Measurements from ENCODE around the gene NFE2L1.
A peak's percentile ranks its signal among the peaks of the same experiment; 100 is the strongest.
"Not testable (repeated sequence)": the region's sequence is repeated elsewhere in the genome, so short reads cannot be mapped to it uniquely, and the experiment has no call there.

The NFE2L1 gene

DNA sequence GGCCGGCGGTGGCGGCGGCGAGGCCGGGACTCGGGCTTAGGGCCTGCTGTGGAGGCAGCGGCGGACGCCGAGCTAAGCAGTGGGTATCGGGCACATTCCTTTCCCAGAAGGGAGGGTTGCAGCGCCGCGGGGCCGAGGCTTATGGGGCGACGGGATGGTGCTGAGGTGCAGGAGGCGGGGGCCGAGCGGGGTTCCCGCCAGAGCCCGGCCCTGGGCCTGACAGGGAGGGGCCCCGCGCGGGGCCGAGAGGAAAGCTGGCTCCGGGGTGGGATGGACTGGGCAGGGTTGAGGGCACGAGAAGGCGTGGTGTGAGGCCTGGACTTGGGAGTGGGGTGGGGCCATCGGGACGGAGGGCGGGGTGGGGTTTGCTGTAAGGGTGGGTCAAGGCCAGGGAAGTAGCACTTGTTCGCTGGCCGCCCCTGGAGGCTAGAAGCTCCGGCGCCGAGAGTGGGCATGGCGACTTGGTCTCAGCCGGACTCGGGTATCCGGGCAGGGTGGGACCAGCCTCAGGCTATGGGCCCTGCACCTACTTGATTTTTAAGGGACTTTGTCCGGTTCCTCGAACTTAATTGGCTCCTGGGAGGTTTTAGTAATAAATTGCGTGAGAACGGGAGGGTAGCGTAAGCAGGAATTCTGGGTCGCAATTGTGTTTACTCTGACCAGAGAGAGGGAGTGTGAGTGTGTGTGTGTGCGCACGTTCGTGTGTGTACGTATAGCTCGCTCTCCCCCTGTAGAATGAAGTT, 396 bp downstream of the NFE2L1 start:
- DNase-seq (ENCODE audit: low read depth in 2 of 2), result peak in 1 of 2 donors; percentile 34

GRCh38 chr17:48051283-48051682, 3.1 kb downstream of the NFE2L1 start:
- no peak for DNase-seq (ENCODE audit: low read depth in 2 of 2)

- no peak for DNase-seq (ENCODE audit: low read depth in 2 of 2)
Observed at GRCh38 chr17:48051706-48052486, 3.7 kb downstream of the NFE2L1 start.

DNA sequence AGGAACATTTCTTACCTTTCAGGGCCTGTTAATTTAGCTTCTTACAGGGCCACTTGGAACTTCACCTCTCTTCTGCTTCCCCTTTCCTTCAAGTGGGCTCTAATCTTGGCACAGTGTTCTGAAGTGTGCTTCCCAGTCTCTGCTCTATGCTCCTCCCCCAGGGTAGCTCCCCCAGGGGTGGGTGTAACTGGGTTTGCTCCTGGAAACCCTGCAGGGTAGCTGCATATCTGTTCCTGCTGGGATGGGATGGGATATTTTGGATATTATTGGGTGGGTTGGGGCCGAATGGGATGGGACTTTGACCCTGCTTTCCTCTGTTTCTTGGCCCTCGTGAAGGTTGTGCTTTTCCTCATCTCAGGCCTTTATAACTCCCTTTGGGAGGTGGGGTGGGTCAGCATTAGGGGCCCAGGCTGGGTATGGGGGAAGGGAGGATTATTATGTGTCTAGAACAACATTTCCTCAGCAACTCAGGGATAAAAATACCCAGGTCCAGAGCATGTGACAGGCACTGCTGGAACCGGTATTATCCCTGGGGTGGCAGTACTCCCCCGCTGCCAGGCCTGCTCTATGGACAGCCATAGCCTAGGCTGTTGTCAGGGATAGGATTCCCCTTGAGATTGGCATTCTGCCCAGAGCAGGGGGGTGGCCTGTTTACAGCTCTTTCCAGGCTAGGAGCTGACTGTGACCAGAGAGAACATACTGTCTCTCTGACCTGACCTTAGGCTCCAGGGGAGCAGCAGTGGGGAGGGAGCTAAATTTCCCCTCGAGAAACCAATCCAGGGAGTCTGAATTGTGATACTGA, 5.0 kb downstream of the NFE2L1 start:
- no peak for DNase-seq (ENCODE audit: low read depth in 2 of 2)

DNA sequence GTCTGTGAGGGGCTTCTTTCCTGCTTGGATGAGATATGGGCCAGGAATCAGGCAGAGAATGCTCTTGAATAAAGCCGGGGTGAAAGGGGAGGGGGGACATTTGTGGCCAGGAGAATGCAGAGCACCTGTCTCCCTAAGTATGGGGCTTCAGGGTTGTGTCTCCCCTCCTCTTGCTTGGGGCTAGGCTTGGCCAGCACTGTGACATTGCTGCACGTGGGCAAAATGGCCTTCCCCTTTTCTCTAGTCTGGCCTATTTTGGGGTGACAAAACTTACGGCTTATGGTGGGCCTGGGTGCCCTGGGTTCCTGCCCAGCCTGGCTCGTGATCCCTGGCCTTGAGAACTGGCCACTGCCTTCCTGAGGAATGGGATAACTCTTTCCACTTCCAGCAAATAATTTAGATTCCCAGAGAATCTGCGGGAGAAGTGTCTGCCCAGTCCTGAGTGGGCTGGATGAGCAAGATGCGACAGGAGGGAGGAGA, 5.6 kb downstream of the NFE2L1 start:
- DNase-seq (ENCODE audit: low read depth in 2 of 2), result no peak

DNA sequence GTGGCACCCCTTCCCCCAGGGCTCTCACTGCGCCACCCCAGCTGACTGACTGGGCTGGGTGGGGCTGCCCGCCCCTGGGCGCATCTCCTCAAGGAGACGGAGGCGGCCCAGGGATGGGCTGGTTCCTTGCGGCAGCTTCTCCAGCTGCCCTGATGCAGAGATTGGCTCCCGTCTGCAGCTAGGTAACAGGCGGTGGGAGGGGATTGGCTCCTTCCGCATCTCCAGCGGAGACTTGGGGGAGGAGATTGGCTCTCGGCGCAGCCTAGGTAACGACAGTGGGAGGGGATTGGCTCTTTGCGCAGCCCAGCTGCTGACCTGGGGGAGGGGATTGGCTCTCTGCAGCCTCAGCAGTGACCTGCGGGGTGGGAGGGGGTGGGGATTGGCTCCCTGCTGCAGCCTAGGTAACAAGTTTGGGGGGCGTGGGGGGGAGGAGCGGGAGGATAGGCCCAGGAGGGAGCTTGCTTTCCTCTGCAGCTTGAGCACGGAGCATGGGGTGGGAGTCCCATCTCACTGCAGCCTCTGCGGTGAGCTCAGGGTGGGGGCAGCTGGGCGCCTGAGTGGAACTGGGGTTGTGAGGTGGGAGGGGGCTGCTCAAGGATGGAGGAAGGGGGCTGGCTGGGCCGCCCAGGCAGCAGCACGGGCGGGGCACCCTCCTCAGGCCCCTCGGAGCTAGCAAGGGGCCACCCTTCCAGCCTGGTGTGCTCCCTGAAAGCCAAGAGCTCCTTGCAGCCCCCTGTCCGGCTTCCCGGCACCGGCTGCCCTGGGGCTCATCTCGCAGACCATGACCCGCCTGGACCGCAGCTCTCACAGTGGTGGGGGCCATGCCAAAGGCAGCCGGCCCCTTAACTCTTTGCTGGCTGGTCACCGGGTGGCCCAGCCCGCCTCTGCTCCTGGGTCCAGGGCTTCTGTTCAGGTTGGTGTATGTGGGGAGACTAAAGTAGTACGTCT, 6.4 kb downstream of the NFE2L1 start:
- DNase-seq (ENCODE audit: low read depth in 2 of 2), result no peak

DNA sequence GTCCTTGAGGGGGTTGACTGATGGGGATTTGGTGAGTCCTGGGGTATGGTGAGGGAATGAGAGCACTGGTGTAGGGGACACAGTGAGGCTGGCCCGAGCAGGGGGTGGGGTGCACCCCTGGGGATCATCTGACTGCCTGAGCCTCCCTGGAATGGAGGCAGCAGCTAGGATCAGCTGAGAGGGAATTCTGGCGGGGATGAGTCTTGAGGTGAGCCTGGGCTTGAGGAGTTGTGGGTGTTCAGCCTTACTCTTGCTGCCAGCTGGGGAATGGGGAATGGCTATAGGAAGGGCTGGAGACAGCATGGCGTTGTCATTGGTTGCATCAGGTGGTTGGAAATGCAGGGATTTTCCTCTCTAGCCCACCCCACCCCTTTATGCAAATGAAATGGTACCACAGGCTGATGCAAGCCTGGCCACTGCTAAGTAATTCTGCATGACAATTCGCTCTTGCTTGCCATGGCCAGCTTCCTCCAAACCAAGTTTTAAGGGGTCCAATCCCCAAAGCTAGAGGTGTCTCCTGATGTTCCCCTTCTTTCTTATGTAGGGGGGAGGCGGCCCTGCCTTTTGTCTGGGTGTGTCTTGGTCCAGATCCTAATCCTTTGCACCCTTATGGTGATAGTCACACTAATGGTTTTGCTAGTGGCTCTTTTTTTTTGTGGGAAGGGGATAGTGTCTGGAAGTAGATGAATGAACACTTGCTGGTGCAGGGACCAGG, 7.5 kb downstream of the NFE2L1 start:
- no peak for DNase-seq (ENCODE audit: low read depth in 2 of 2)

DNA sequence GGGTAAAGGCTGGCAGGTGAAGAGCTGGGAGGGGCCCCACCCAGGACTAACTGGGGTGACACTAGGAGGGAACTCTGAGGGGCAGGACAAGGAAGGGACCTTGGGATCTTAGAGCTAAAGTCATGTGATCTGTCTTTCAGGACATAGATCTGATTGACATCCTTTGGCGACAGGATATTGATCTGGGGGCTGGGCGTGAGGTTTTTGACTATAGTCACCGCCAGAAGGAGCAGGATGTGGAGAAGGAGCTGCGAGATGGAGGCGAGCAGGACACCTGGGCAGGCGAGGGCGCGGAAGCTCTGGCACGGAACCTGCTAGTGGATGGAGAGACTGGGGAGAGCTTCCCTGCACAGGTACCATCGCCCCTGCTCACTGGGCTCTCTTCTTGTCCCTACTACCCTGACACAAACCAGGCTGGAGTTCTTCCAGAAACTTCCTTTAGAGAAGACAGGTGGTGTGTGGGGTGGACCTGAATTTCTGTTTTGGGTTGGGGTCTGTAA, 8.1 kb downstream of the NFE2L1 start:
- no peak for DNase-seq (ENCODE audit: low read depth in 2 of 2)

GRCh38 chr17:48056879-48057278, 8.7 kb downstream of the NFE2L1 start:
- no peak for DNase-seq (ENCODE audit: low read depth in 2 of 2)

GRCh38 chr17:48057626-48058025, 9.5 kb downstream of the NFE2L1 start:
- DNase-seq (ENCODE audit: low read depth in 2 of 2), result no peak

- no peak for DNase-seq (ENCODE audit: low read depth in 2 of 2)
Observed at GRCh38 chr17:48058393-48059124, 10.4 kb downstream of the NFE2L1 start.

DNA sequence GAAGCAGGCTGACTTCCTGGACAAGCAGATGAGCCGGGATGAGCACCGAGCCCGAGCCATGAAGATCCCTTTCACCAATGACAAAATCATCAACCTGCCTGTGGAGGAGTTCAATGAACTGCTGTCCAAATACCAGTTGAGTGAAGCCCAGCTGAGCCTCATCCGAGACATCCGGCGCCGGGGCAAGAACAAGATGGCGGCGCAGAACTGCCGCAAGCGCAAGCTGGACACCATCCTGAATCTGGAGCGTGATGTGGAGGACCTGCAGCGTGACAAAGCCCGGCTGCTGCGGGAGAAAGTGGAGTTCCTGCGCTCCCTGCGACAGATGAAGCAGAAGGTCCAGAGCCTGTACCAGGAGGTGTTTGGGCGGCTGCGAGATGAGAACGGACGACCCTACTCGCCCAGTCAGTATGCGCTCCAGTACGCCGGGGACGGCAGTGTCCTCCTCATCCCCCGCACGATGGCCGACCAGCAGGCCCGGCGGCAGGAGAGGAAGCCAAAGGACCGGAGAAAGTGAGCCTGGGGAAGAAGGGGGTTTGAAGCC, 11.0 kb downstream of the NFE2L1 start:
- DNase-seq (ENCODE audit: low read depth in 2 of 2), result no peak

DNA sequence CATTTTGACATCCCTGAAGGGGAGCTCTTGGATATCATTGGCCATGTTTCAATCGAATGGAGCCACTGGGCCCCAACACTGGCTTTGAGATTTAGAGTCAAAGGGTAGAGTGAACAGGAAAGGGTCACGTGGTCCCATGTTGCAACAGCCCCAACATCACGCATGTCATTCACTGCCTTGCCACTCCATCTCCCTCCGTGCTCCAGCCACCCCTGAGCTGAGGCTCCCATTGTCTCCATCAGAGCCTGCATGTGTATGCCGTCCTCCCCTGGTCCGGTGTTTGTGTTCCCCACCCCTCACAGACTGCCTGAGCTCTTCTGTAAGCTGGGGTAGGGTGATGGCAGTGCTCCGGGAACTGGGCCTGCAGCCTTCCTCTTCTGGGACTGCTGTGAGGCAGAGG, 12.1 kb downstream of the NFE2L1 start:
- no peak for DNase-seq (ENCODE audit: low read depth in 2 of 2)

GRCh38 chr17:48062273-48062672, 14.1 kb downstream of the NFE2L1 start:
- no peak for DNase-seq (ENCODE audit: low read depth in 2 of 2)

DNA sequence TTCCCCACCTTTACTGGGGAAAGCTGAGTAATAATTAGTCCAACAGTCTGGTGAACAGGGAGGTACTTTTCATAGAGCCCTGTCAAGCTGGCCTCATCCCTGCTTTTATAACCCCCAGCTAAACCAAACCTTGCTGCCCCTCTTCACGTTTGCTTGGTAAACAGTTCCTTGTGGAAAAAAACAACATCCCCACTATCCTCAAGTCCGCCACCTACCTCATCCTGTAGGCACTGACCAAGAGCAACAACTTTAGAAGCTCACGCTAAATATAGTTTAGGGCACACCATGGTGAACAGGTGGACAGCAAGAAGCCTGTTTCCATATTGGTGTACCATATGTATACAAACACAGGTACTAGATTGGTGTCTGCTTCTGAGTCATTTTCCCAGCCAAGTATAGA, 16.5 kb downstream of the NFE2L1 start:
- DNase-seq (ENCODE audit: low read depth in 2 of 2), result no peak

- no peak for DNase-seq (ENCODE audit: low read depth in 2 of 2)
Observed at GRCh38 chr17:48066192-48066591, 18.0 kb downstream of the NFE2L1 start.

GRCh38 chr17:48066656-48067055, 18.5 kb downstream of the NFE2L1 start:
- DNase-seq (ENCODE audit: low read depth in 2 of 2), result no peak

- no peak for DNase-seq (ENCODE audit: low read depth in 2 of 2)
Observed at GRCh38 chr17:48067245-48067644, 19.1 kb downstream of the NFE2L1 start.

DNA sequence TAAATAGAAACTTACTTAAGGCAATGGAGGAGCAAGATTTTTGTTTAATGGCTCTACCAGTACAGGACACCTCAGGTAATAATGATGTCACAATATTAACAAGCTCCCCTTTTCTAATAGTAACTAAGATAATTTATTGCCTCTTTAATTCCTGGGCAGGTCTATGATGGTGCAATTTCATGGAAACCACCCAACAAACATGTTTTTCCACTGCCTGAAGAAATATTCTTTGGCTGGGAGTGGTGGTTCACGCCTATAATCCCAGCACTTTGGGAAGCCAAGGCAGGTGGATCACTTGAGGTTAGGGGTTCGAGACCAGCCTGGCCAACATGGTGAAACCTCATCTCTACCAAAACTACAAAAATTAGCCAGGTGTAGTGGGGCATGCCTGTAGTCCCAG, 19.6 kb downstream of the NFE2L1 start:
- not testable (repeated sequence) for DNase-seq (ENCODE audit: low read depth in 2 of 2)
